Glutamatergic neuron (in vitro differentiated cells): ENCODE results near the gene ACSS1. TPM values are rescaled to one million over a fixed set of nuclear protein-coding genes. Genes with fewer than 3 reads are reported as not detected.

Source experiments
- DNase-seq: peaks from one replicate; pipeline ENCODE4 v3.0.0; 2022
- H3K27ac Mint-ChIP-seq: one replicate; pipeline ENCODE4 v1.8.0; 2020; ENCODE audit warnings: mild to moderate bottlenecking, mixed read lengths, inconsistent platforms; ENCODE audit not compliant: unreplicated experiment
- H3K27me3 Mint-ChIP-seq: one replicate; pipeline ENCODE4 v1.8.0; 2020; ENCODE audit warnings: mild to moderate bottlenecking, moderate library complexity, mixed read lengths, inconsistent platforms; ENCODE audit not compliant: unreplicated experiment
- H3K36me3 Mint-ChIP-seq: one replicate; pipeline ENCODE4 v1.8.0; 2020; ENCODE audit warnings: mild to moderate bottlenecking, mixed read lengths, inconsistent platforms; ENCODE audit not compliant: unreplicated experiment
- H3K4me1 Mint-ChIP-seq: one replicate; pipeline ENCODE4 v1.8.0; 2020; ENCODE audit warnings: mild to moderate bottlenecking, low read depth, mixed read lengths, inconsistent platforms; ENCODE audit not compliant: unreplicated experiment
- H3K4me3 Mint-ChIP-seq: one replicate; pipeline ENCODE4 v1.8.0; 2020; ENCODE audit warnings: mild to moderate bottlenecking, mixed read lengths, inconsistent platforms; ENCODE audit not compliant: unreplicated experiment
- H3K9me3 Mint-ChIP-seq: one replicate; pipeline ENCODE4 v1.8.0; 2020; ENCODE audit warnings: mild to moderate bottlenecking, moderate library complexity, mixed read lengths, inconsistent platforms; ENCODE audit not compliant: unreplicated experiment
- CTCF ChIP-seq: fragments of 200-600 bp; sonication (generic); IDR thresholded peaks from one replicate; pipeline ENCODE4 v1.5.0; 2021; ENCODE audit not compliant: partially characterized antibody, unreplicated experiment
- total RNA-seq: library from RNA; stranded (reverse); fragmentation: NEBNext Ultra II Directional; extraction: Animal tissue kit (Norgen Biotek cat#: 25700); gene quantifications from one replicate; pipeline ENCODE4 v1.2.1, GENCODE V29; 2021; ENCODE audit not compliant: unreplicated experiment

The ACSS1 gene
- total RNA-seq, 1 donor from 2014 or later: not detected

- Mint-ChIP-seq H3K4me3 (no peak overlapping the region), H3K4me1 (no peaks in the 10 kb centered on the region), H3K27me3 (peaks cover 25% of the 10 kb centered on the region), H3K36me3 (peaks cover 12% of the 10 kb centered on the region), H3K9me3 (peaks cover 6% of the 10 kb centered on the region), H3K27ac (no peak overlapping the region)
- TF ChIP-seq CTCF: no peak
- DNase-seq: peak; percentile 7
Measured at GRCh38 chr20:25061103-25061799, 3.3 kb upstream of the ACSS1 start.

GRCh38 chr20:25059866-25060465 is 2.0 kb upstream of the ACSS1 start:
- Mint-ChIP-seq H3K27me3 (peaks cover 25% of the 10 kb centered on the region), H3K27ac (no peak overlapping the region), H3K4me1 (no peaks in the 10 kb centered on the region), H3K4me3 (no peak overlapping the region), H3K36me3 (peaks cover 12% of the 10 kb centered on the region), H3K9me3 (peaks cover 8% of the 10 kb centered on the region)
- TF ChIP-seq CTCF: no peak
- DNase-seq: no peak

GRCh38 chr20:25058847-25059810 is 1.2 kb upstream of the ACSS1 start:
- no peak overlapping the region for H3K27ac Mint-ChIP-seq
- H3K4me1 Mint-ChIP-seq: no peaks in the 10 kb centered on the region
- peaks cover 11% of the 10 kb centered on the region for H3K9me3 Mint-ChIP-seq
- H3K4me3 Mint-ChIP-seq: peak overlapping the region; percentile 40
- no peak for TF ChIP-seq CTCF
- DNase-seq: no peak
- peaks cover 12% of the 10 kb centered on the region for H3K36me3 Mint-ChIP-seq
- peaks cover 28% of the 10 kb centered on the region for H3K27me3 Mint-ChIP-seq

GRCh38 chr20:25057234-25058050 is 497 bp downstream of the ACSS1 start:
- Mint-ChIP-seq H3K27ac (no peak overlapping the region), H3K9me3 (peaks cover 9% of the 10 kb centered on the region), H3K27me3 (peaks cover 20% of the 10 kb centered on the region), H3K4me1 (no peaks in the 10 kb centered on the region), H3K4me3 (peak overlapping the region; percentile 64), H3K36me3 (peaks cover 2% of the 10 kb centered on the region)
- TF ChIP-seq CTCF: no peak
- DNase-seq: peak; percentile 52
